Activated T-helper 17 cell treated with anti-CD3 and anti-CD28 coated beads, Interleukin-2, amount 50 U/mL, for 72 hours (primary cell): ENCODE data around the gene PLEKHM1. TPM values are rescaled to one million over a fixed set of nuclear protein-coding genes. Genes with fewer than 3 reads are reported as not detected.
"Not testable (repeated sequence)": the region's sequence is repeated elsewhere in the genome, so short reads cannot be mapped to it uniquely, and the experiment has no call there.

Experiments
- ATAC-seq: fragments of 150-1000 bp; cut with Tn5 transposase; replicated peaks from 2 replicates; pipeline ENCODE4 v1.10.0; 2021; ENCODE audit warnings: mild to moderate bottlenecking, moderate library complexity
- H3K27ac Mint-ChIP-seq: one replicate; pipeline ENCODE4 v1.8.0; 2022; ENCODE audit warnings: mixed read lengths
- H3K27me3 Mint-ChIP-seq: one replicate; pipeline ENCODE4 v1.8.0; 2022; ENCODE audit warnings: mixed read lengths
- H3K36me3 Mint-ChIP-seq: one replicate; pipeline ENCODE4 v1.8.0; 2022; ENCODE audit warnings: low read depth, mild to moderate bottlenecking, mixed read lengths
- H3K4me1 Mint-ChIP-seq: one replicate; pipeline ENCODE4 v1.8.0; 2022; ENCODE audit warnings: mixed read lengths
- H3K4me3 Mint-ChIP-seq: one replicate; pipeline ENCODE4 v1.8.0; 2022; ENCODE audit warnings: mild to moderate bottlenecking, mixed read lengths
- H3K9me3 Mint-ChIP-seq: one replicate; pipeline ENCODE4 v1.8.0; 2022; ENCODE audit warnings: mixed read lengths
- total RNA-seq, 2 donors: library from RNA; stranded (reverse); gene quantifications; one replicate each; pipeline ENCODE4 v1.2.3, GENCODE V29; 2022

Gene PLEKHM1
- 10 to 100 TPM; 29.5 to 31.2 TPM for total RNA-seq

GRCh38 chr17:45490615-45491433 lies at the start of gene PLEKHM1:
Gene PLEKHM1 (minus strand): TSS chr17:45490721. CDS start chr17:45482484, 8,237 bp downstream.
- H3K9me3 Mint-ChIP-seq, H3K36me3 Mint-ChIP-seq, H3K27me3 Mint-ChIP-seq: not testable (repeated sequence)
- peak within 1 kb of the TSS; percentile 92 for H3K4me3 Mint-ChIP-seq
- ATAC-seq, result peak; percentile 99
- H3K27ac Mint-ChIP-seq, result peak within 1 kb of the TSS; percentile 93
- peaks cover 11% of the 10 kb centered on the region for H3K4me1 Mint-ChIP-seq

GRCh38 chr17:45538168-45538567 lies 47.6 kb upstream of the PLEKHM1 start:
- not testable (repeated sequence) for H3K27me3 Mint-ChIP-seq, H3K27ac Mint-ChIP-seq, H3K4me3 Mint-ChIP-seq, H3K4me1 Mint-ChIP-seq, ATAC-seq, H3K9me3 Mint-ChIP-seq, H3K36me3 Mint-ChIP-seq

- not testable (repeated sequence) for H3K4me1 Mint-ChIP-seq, ATAC-seq, H3K27ac Mint-ChIP-seq, H3K9me3 Mint-ChIP-seq, H3K36me3 Mint-ChIP-seq, H3K4me3 Mint-ChIP-seq, H3K27me3 Mint-ChIP-seq
Measured at GRCh38 chr17:45506072-45506471, 15.6 kb upstream of the PLEKHM1 start.

- H3K4me1 Mint-ChIP-seq, H3K36me3 Mint-ChIP-seq, H3K9me3 Mint-ChIP-seq, ATAC-seq, H3K4me3 Mint-ChIP-seq, H3K27me3 Mint-ChIP-seq: not testable (repeated sequence)
- peak overlapping the region; percentile 81 for H3K27ac Mint-ChIP-seq
Measured at GRCh38 chr17:45505183-45505582, 14.7 kb upstream of the PLEKHM1 start.

- ATAC-seq, result peak; percentile 61
- H3K9me3 Mint-ChIP-seq, H3K27me3 Mint-ChIP-seq, H3K4me3 Mint-ChIP-seq, H3K4me1 Mint-ChIP-seq, H3K36me3 Mint-ChIP-seq, H3K27ac Mint-ChIP-seq: not testable (repeated sequence)
Measured at GRCh38 chr17:45501092-45501707, 10.7 kb upstream of the PLEKHM1 start.

- not testable (repeated sequence) for ATAC-seq, H3K27me3 Mint-ChIP-seq
Measured at GRCh38 chr17:45500478-45500877, 10.0 kb upstream of the PLEKHM1 start.

GRCh38 chr17:45499208-45499607 lies 8.7 kb upstream of the PLEKHM1 start:
- not testable (repeated sequence) for H3K9me3 Mint-ChIP-seq, ATAC-seq, H3K4me1 Mint-ChIP-seq, H3K4me3 Mint-ChIP-seq, H3K27me3 Mint-ChIP-seq, H3K36me3 Mint-ChIP-seq, H3K27ac Mint-ChIP-seq

More at GRCh38 chr17:45500478-45500877, 10.0 kb upstream of the PLEKHM1 start:
- H3K4me1 Mint-ChIP-seq, H3K36me3 Mint-ChIP-seq, H3K9me3 Mint-ChIP-seq, H3K27ac Mint-ChIP-seq, H3K4me3 Mint-ChIP-seq: not testable (repeated sequence)

GRCh38 chr17:45498377-45498776 lies 7.9 kb upstream of the PLEKHM1 start:
- not testable (repeated sequence) for H3K9me3 Mint-ChIP-seq, H3K27me3 Mint-ChIP-seq, ATAC-seq, H3K27ac Mint-ChIP-seq, H3K4me1 Mint-ChIP-seq, H3K36me3 Mint-ChIP-seq, H3K4me3 Mint-ChIP-seq

GRCh38 chr17:45497449-45497848 lies 6.9 kb upstream of the PLEKHM1 start:
- not testable (repeated sequence) for H3K27ac Mint-ChIP-seq, H3K9me3 Mint-ChIP-seq, H3K4me1 Mint-ChIP-seq, ATAC-seq, H3K4me3 Mint-ChIP-seq, H3K27me3 Mint-ChIP-seq, H3K36me3 Mint-ChIP-seq

GRCh38 chr17:45496507-45496906 lies 6.0 kb upstream of the PLEKHM1 start:
- not testable (repeated sequence) for ATAC-seq, H3K36me3 Mint-ChIP-seq, H3K27ac Mint-ChIP-seq, H3K4me3 Mint-ChIP-seq, H3K27me3 Mint-ChIP-seq, H3K4me1 Mint-ChIP-seq, H3K9me3 Mint-ChIP-seq

- not testable (repeated sequence) for H3K9me3 Mint-ChIP-seq, H3K27me3 Mint-ChIP-seq, ATAC-seq, H3K4me1 Mint-ChIP-seq, H3K36me3 Mint-ChIP-seq, H3K27ac Mint-ChIP-seq, H3K4me3 Mint-ChIP-seq
Measured at GRCh38 chr17:45494556-45494955, 4.0 kb upstream of the PLEKHM1 start.

- Mint-ChIP-seq H3K4me3 (peak overlapping the region; percentile 11), H3K4me1 (peaks cover 11% of the 10 kb centered on the region)
- not testable (repeated sequence) for H3K36me3 Mint-ChIP-seq, H3K27me3 Mint-ChIP-seq, H3K9me3 Mint-ChIP-seq, H3K27ac Mint-ChIP-seq, ATAC-seq
Measured at GRCh38 chr17:45492156-45492555, 1.6 kb upstream of the PLEKHM1 start.

GRCh38 chr17:45490198-45490597 lies 323 bp downstream of the PLEKHM1 start:
- peak overlapping the region; percentile 92 for H3K27ac Mint-ChIP-seq
- H3K4me3 Mint-ChIP-seq, result peak overlapping the region; percentile 92
- H3K36me3 Mint-ChIP-seq, H3K9me3 Mint-ChIP-seq, H3K27me3 Mint-ChIP-seq: not testable (repeated sequence)
- H3K4me1 Mint-ChIP-seq, result peaks cover 11% of the 10 kb centered on the region
- ATAC-seq, result peak; percentile 25

- not testable (repeated sequence) for H3K27me3 Mint-ChIP-seq, H3K9me3 Mint-ChIP-seq, H3K36me3 Mint-ChIP-seq, ATAC-seq
- H3K27ac Mint-ChIP-seq, result peak overlapping the region; percentile 79
- H3K4me3 Mint-ChIP-seq, result peak overlapping the region; percentile 4
- H3K4me1 Mint-ChIP-seq, result peaks cover 21% of the 10 kb centered on the region
Measured at GRCh38 chr17:45487704-45488103, 2.8 kb downstream of the PLEKHM1 start.

GRCh38 chr17:45483591-45484216 lies 6.8 kb downstream of the PLEKHM1 start:
- not testable (repeated sequence) for ATAC-seq, H3K9me3 Mint-ChIP-seq, H3K27me3 Mint-ChIP-seq, H3K4me3 Mint-ChIP-seq
- Mint-ChIP-seq H3K4me1 (peaks cover 14% of the 10 kb centered on the region), H3K36me3 (peaks cover 18% of the 10 kb centered on the region), H3K27ac (peak overlapping the region; percentile 75)
